K562 (cell line): ENCODE data around the gene WARS2. TPM values are rescaled to one million over a fixed set of nuclear protein-coding genes. Genes with fewer than 3 reads are reported as not detected.
A peak's percentile ranks its signal among the peaks of the same experiment; 100 is the strongest.

Source experiments
- ATAC-seq: fragments of 200-7000 bp; cut with Tn5 transposase; 3 replicates; pipeline ENCODE4 v1.9.1; 2020; ENCODE audit warnings: moderate library complexity
- BruUV-seq: library from RNA; stranded (reverse); fragments of 400-500 nt; replicated peaks from 2 replicates; lab custom pipeline; 2021; lab: Mats Ljungman, UMichigan
- CTCF ChIA-PET: fragments of 300-600 bp; formaldehyde crosslinking; extraction: SDS; loops from one replicate; lab custom pipeline; 2021; ENCODE audit warnings: low intra/inter-chr PET ratio; lab: Yijun Ruan, JAX
- POLR2A ChIA-PET: fragments of 300-600, 350-650 bp; sonication (Branson Sonifier 250); formaldehyde crosslinking; extraction: SDS; loops from one replicate; lab custom pipeline; 2021; ENCODE audit warnings: antibody characterized with exemption, inconsistent platforms; lab: Yijun Ruan, JAX
- DNase-seq, 4 experiments: peaks; one replicate each; pipeline versions ENCODE4 v3.0.0 to v3.0.0-alpha.2; 2011 to 2018; ENCODE audit warnings: low spot score in 3 of 4, mixed read lengths in 3 of 4; ENCODE audit errors: extremely low read depth in 1 of 4
- FAIRE-seq: peaks from 2 replicates; lab custom pipeline; 2011; peaks lifted over from hg19 to GRCh38; lab: Jason Lieb, UNC
- H2AFZ ChIP-seq: 2 replicates; pipeline ENCODE4 v1.6.0; 2011; ENCODE audit warnings: low read depth, low read length, control low read depth, inconsistent platforms
- H3K27ac ChIP-seq: fragments of 200-600 bp; 3 replicates; pipeline ENCODE4 v1.8.0; 2011; ENCODE audit warnings: low read depth, mild to moderate bottlenecking, control low read depth, inconsistent platforms, low read length, moderate library complexity, mixed read lengths; ENCODE audit errors: extremely low read depth
- H3K27me3 ChIP-seq, 2 experiments: fragments of 300-600 bp in 1 of 2; 2 replicates in 1 of 2; 3 replicates in 1 of 2; pipeline versions ENCODE4 v1.6.0 to v1.8.0; 2011; ENCODE audit warnings: inconsistent platforms in 2 of 2, low read length in 2 of 2, mild to moderate bottlenecking in 1 of 2, mixed read lengths in 1 of 2, moderate library complexity in 1 of 2; ENCODE audit not compliant: control insufficient read depth in 2 of 2, insufficient read depth in 2 of 2
- H3K36me3 ChIP-seq: fragments of 300-600 bp; 3 replicates; pipeline ENCODE4 v1.8.0; 2011; ENCODE audit warnings: mild to moderate bottlenecking, low read length, inconsistent platforms; ENCODE audit not compliant: control insufficient read depth, insufficient read depth
- H3K4me1 ChIP-seq, 2 experiments: fragments of 200-600 bp in 1 of 2; replicated peaks in 1 of 2; 2 replicates in 1 of 2; 3 replicates in 1 of 2; pipeline versions ENCODE4 v1.5.1 to v1.8.0; 2011; ENCODE audit warnings: inconsistent platforms in 2 of 2, low read length in 2 of 2, mild to moderate bottlenecking in 1 of 2, mixed read lengths in 1 of 2, moderate library complexity in 1 of 2; ENCODE audit not compliant: control insufficient read depth in 2 of 2, insufficient read depth in 2 of 2
- H3K4me2 ChIP-seq: 2 replicates; pipeline ENCODE4 v1.6.1; 2011; ENCODE audit warnings: low read length, control low read depth, inconsistent platforms, mixed read lengths; ENCODE audit not compliant: insufficient read depth
- H3K4me3 ChIP-seq: fragments of 200-600 bp; sonication (generic), shearing (Covaris generic); 2 replicates; pipeline ENCODE4 v1.5.1; 2016; ENCODE audit warnings: control low read depth, inconsistent platforms
- H3K79me2 ChIP-seq: fragments of 200-600 bp; 3 replicates; pipeline ENCODE4 v1.8.0; 2011; ENCODE audit warnings: low read length, inconsistent platforms; ENCODE audit not compliant: control insufficient read depth, insufficient read depth
- H3K9ac ChIP-seq, 2 experiments: 2 replicates each; pipeline versions ENCODE4 v1.6.0 to v1.6.1; 2011; ENCODE audit warnings: low read depth in 2 of 2, low read length in 2 of 2, control low read depth in 1 of 2, inconsistent platforms in 1 of 2, mild to moderate bottlenecking in 1 of 2, mixed read lengths in 1 of 2; ENCODE audit not compliant: insufficient read depth in 1 of 2
- H3K9me1 ChIP-seq: one replicate; pipeline ENCODE4 v1.6.0; 2011; ENCODE audit warnings: inconsistent platforms, mild to moderate bottlenecking, low read length, moderate library complexity; ENCODE audit not compliant: control insufficient read depth, insufficient read depth
- H3K9me3 ChIP-seq: replicated peaks from 2 replicates; pipeline ENCODE4 v1.5.1; 2011; ENCODE audit warnings: low read depth, low read length, inconsistent platforms; ENCODE audit not compliant: control insufficient read depth, insufficient read depth
- H4K20me1 ChIP-seq: replicated peaks from 2 replicates; pipeline ENCODE4 v1.6.1; 2011; ENCODE audit warnings: low read length, inconsistent platforms, mixed read lengths; ENCODE audit not compliant: control insufficient read depth, insufficient read depth
- MEIS2 ChIP-seq: fragments of 450-650 bp; IDR thresholded peaks from 2 replicates; pipeline ENCODE4 v1.6.1; 2014; ENCODE audit warnings: mild to moderate bottlenecking; ENCODE audit not compliant: partially characterized antibody
- PBX2 ChIP-seq, 2 experiments: IDR thresholded peaks in 1 of 2; conservative IDR thresholded peaks in 1 of 2; 2 replicates each; pipeline ENCODE4 v1.6.1; 2016; ENCODE audit warnings: low read depth in 2 of 2, mild to moderate bottlenecking in 1 of 2, missing compliant biosample characterization in 1 of 2, missing genetic modification characterization in 1 of 2, moderate library complexity in 1 of 2
- XRCC5 ChIP-seq: fragments of 200-400 bp; formaldehyde crosslinking; IDR thresholded peaks from 2 replicates; pipeline ENCODE4 v1.6.1; 2017; ENCODE audit warnings: low read depth, mild to moderate bottlenecking, low read length
- WGBS: fragments of 100-300 bp; shearing (Covaris generic); methylation state at CpG from one replicate; pipeline ENCODE4 v1.1.6; 2016; ENCODE audit warnings: low coverage, mixed read lengths; ENCODE audit not compliant: insufficient coverage; ENCODE audit errors: missing lambda C conversion rate; 5-methylcytosine and 5-hydroxymethylcytosine counted together
- in situ Hi-C: fragments of 300-500 bp; cut with MboI; formaldehyde crosslinking; loops from 4 replicates; pipeline ENCODE4 v1.15.0; 2018; ENCODE audit warnings: inconsistent platforms, mixed read lengths
- intact Hi-C: fragments of 100-400 bp; cut with micrococcal nuclease; formaldehyde crosslinking; loops from 2 replicates; pipeline ENCODE4 v1.14.2; 2022
- polyA plus RNA-seq, 8 experiments: library from polyadenylated mRNA; depleted of rRNA in 4 of 8; stranded (reverse) in 5 of 8; unstranded in 3 of 8; fragments of >200 nt; fragmentation: Nextera tagmentation in 2 of 8; fragmentation: Illumina TruSeq in 1 of 8; extraction: Ambion mirVana in 2 of 8; extraction: Trizol in 1 of 8; gene quantifications; 2 replicates each; pipeline versions ENCODE4 v1.2.1 to v1.2.3, GENCODE V29; 2011 to 2014; ENCODE audit warnings: inconsistent platforms in 1 of 8, missing spikeins in 1 of 8
- total RNA-seq, 7 experiments: library from RNA; depleted of rRNA in 6 of 7; stranded (reverse); fragments of >200 nt in 6 of 7; fragmentation: Illumina TruSeq in 2 of 7; extraction: Trizol in 2 of 7; gene quantifications; 2 replicates each; pipeline versions ENCODE4 v1.2.1 to v1.2.3, GENCODE V29; 2011 to 2021; ENCODE audit warnings: low replicate concordance in 1 of 7

Gene WARS2
- total and polyA plus RNA-seq, 9 of the 15 experiments (the other 6 are each of a cell fraction or from before 2014, with no cell fraction given), result 5.7 to 18.0 (median 16.9) TPM

DNA sequence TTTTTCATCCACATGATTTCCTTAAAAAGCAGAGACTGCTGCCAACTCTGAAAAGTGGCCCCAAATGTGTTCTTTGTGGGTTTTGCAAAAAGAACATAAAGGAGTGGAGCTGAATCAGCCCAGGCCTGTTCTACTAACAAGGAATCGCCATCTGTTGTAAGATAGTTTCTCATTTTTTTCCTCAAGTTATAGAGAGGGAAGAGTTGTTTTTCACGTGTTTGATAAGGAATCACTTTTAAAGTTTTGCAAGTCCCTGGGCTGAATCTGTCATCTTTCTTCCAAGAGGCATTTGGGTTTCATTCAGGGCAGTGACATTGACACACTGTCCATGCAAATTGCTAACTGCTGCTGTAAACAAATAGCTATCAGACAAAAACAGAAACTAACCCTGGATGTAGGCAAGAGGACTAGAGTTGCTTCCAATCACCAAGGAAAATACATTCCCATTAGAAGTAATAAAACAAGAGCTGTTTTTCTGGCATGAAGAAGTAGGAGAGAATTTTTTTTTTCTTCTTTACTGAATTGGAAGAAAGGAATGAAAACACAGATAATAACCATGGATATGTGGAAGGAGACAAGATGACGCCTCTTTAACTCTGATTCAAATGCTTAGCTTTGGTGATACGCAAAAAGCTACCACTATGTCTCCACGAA is 93.5 kb downstream of the WARS2 start:
- in situ Hi-C loops, result no loop called here
- Histone ChIP-seq H3K4me2 (no peak overlapping the region), H3K79me2 (no peaks in the 10 kb centered on the region), H3K36me3 (0 out of 3 replicates have a peak, but pooled peaks cover 3% of the 10 kb centered on the region), H3K9me3 (no peaks in the 10 kb centered on the region), H3K27ac (no peak overlapping the region), H3K27me3 (no peaks in the 10 kb centered on the region), H3K4me1 (peaks cover 0 to 3% of the 10 kb centered on the region in 2 experiments; a peak in 1 of 5 replicates), H3K4me3 (no peak overlapping the region), H3K9ac (no peak overlapping the region), H3K9me1 (no peaks in the 10 kb centered on the region), H4K20me1 (no peaks in the 10 kb centered on the region), H2AFZ (no peak overlapping the region)
- no peak; the same call in 2 of the 3 replicates for ATAC-seq
- ChIA-PET CTCF (no interaction called here), POLR2A (interaction anchor here (0.6 to 1.2 kb wide), 3 partner anchors 774 to 961 kb away, joined by 3 read pairs; no protein-coding TSS in a partner anchor)
- no peak for FAIRE-seq
- intact Hi-C loops, result no loop called here
- no TSS peak for BruUV-seq
- no peak for DNase-seq
- no peak for TF ChIP-seq PBX2 (CRISPR knock-in tag; IDR thresholded peaks at IDR 0.05; ENCODE audit: low read depth)
- peak; percentile 61 for TF ChIP-seq PBX2 (tag; conservative IDR thresholded peaks at IDR 0.05; ENCODE audit: low read depth)
- TF ChIP-seq MEIS2, result peak; percentile 32
- no peak for TF ChIP-seq XRCC5
- 42% methylated on average over 5 of the region's 5 CpGs for WGBS
